Embryonic facial prominence (tissue), 1 donor: ENCODE data around the gene PLEKHA5.
A peak's percentile ranks its signal among the peaks of the same experiment; 100 is the strongest.
"Not testable (repeated sequence)": the region's sequence is repeated elsewhere in the genome, so short reads cannot be mapped to it uniquely, and the experiment has no call there.

Experiments used
- DNase-seq: peaks from one replicate; pipeline ENCODE4 v3.0.0-alpha.2; 2016; ENCODE audit errors: extremely low spot score

The PLEKHA5 gene

DNA sequence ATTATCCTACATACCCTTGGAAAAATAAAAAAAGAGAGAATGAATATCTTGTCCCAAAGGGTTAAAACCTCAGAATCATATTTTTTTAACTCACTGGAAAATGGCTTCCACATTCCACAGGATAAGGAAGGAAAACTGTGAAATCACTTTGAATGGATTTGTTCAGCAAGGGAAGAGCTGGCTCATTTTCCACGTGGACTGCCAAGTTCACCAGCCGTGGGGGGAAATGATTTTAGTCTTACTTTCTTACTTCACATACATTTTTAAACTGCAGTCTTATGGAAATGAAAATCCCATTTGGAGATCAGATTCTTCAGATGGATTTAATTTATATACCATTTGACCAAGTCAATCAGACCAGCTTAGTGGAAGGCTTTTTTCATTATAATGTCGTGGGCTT lies 279.8 kb downstream of the PLEKHA5 start:
- peak; percentile 84 for DNase-seq

DNA sequence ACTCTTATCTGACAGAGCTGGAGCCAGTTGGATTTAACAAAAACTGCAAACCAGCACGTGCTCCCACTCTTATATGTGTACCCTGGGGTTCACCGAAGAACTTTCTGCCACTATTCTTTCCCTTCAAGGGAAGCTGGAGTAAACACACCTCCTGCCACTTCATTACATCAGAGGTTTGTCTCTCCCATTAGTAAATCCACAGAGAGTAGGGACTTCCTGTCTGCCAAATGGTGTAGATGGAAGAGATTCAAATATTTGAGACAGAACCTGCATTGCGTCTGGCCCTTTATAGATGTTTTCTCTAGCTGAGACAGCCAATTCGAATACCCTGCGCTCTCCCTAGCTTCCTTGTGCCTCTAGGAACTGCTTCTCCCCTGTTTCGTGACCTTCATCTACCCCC lies 280.7 kb downstream of the PLEKHA5 start:
- DNase-seq: no peak

DNA sequence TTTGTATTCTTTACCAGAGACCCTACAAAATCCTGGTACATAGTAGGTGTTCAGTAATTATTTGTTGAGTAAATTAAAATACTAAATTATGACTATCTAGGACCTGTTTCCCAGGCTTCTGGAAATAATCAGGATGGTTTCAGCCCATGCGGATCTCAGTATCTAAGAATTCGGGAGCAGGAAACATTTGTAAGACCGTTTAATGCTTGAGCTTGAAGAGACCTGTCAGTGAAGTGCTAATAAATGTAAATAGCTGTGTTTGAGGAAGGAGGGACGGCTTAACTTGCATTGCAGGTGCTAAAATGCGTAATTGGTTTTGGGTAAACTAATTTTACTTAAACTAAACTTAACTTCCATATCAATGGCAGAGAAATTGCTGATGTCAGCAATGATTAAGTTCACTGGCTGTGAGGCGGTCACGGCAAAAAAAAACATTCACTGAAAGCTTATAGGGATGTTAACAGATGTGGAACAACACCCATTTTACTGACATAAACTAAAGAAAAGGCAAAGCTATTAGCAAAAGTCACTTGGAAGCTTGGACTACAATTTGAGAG lies 281.2 kb downstream of the PLEKHA5 start:
- DNase-seq: no peak

GRCh38 chr12:19411234-19412204 lies 282.0 kb downstream of the PLEKHA5 start:
- DNase-seq: no peak

- no peak for DNase-seq
These were observed 283.3 kb downstream of the PLEKHA5 start for GRCh38 chr12:19412844-19413243.

DNA sequence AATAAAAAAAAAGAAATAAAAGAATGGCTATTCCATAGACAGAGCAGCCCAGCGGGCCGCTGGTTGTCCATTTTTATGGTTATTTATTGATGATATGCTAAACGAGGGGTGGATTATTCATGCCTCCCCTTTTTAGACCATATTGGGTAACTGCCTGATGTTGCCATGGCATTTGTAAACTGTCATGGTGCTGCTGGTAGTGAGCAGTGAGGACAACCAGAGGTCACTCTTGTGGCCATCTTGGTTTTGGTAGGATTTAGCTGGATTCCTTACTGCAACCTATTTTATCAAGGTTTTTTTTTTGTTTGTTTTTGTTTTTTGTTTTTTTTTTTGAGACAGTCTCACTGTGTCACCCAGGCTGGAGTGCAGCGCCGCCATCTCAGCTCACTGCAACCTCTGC lies 284.0 kb downstream of the PLEKHA5 start:
- not testable (repeated sequence) for DNase-seq

DNA sequence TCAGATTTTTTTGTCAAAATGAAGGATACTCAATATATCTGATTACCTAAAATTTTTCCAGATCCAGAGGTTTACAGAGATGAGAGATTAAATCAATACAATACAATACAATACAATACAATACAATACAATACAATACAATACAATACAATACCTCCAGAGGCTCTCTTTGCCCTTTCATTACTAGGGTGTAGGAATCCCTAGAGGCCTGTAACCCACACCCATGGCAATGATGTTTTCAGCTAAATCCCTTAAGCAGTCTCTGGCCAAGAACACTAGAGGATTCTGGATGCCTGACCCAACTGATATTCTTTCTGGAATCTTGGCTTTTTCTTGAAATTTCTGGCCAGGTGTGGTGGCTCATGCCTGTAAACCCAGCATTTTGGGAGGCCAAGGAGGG lies 286.0 kb downstream of the PLEKHA5 start:
- no peak for DNase-seq

DNA sequence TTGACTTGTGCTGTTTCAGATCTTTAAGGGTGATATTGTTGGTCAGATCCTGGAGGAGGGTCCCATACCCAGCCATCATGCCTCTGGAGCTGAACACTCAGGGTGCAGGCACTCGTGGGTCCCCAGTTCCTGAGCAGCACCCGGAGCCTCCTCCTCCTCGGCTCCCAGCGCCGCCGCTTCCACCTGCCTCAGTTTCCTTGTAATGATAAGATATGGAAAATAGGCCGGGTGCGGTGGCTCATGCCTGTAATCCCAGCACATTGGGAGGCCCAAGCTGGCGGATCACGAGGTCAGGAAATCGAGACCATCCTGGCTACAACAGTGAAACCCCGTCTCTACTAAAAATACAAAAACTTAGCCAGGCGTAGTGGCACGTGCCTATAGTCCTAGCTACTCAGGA lies 289.6 kb downstream of the PLEKHA5 start:
- no peak for DNase-seq

DNA sequence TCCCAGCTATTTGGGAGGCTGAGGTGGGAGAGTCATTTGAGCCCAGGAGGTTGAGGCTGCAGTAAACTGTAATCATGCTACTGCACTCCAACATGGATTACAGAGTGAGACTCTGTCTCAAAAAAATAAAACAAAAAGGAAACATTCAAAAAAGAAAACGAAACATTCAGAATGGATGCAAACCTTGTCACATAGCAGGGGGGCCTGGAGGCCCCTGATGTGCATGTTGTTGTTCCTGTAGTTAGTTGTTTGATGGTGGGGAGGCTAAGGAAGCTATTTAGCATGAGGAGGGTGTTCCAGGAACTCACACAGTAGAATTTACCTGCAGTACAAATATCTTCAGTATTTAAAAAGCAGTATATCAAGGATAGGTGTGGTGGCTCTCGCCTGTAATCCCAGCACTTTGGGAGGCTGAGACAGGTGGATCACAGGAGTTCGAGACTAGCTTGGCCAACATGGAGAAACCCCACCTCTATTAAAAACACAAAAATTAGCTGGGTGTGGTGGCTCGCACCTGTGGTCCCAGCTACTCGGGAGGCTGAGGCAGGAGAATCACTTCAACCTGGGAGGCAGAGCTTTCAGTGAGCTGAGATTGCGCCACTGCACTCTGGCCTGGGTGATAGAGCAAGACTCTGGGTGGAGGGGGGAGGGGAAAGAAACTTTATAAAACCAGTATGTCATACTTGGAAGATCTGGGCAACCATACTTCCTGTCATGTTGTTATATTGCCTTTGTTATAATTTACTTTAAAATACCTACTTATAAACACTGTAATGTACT lies 292.2 kb downstream of the PLEKHA5 start:
- DNase-seq: no peak

DNA sequence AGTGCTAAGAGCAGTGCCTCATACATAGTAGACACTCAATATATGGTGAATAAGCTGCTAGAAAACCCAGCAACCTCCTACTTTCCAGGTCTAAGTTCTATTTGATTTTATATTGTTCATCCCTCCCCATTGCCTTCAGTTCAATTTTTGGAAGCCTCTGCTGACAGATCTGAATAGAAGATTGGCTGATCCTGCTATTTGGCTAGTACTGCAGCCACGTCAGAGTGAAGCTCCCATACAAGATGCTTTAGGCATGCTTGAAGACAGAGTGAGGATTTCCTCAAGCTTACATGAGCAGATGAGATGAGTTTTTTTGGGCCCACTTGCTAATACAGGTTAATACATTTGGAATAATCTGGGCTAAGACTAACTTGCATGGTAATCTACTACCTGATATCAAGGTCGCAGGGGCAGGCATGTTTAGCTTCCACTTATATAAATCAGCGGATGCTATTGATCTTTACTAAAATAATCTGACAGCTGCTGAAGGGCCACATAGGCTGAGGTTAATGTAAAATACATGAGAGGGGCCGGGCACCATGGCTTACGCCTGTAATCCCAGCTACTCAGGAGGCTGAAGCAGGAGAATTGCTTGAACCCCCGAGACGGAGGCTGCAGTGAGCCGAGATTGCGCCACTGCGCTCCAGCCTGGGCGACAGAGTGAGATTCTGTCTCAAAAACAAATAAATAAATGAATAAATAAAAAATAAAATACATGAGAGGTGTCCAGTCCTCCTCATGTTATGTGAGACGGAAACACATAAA lies 293.8 kb downstream of the PLEKHA5 start:
- DNase-seq: no peak
